ENCODE measurements around the gene STX5.
"Not testable (repeated sequence)": the region's sequence is repeated elsewhere in the genome, so short reads cannot be mapped to it uniquely, and the experiment has no call there.

The STX5 gene

DNA sequence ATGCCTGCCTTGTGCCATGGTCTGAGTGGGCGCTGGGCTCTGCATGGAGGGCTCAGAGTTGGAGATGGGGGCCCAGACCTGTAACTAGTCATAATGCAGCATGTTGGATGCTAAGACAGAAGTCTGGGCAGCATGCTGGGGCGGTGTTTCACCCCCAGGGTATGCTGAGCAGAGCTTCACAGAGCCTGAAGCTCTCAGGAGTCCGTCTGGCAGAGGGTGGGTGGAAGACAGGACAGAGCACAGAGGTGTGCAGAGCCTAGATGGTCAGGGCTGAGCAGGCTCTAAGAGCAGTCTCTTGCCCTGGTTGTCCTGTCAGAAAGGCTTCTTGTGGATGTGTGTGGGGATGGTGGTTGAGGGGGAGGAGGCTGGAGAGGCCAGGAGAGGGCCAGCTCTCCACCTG, 53.4 kb downstream of the STX5 start:
- no peak for FAIRE-seq

DNA sequence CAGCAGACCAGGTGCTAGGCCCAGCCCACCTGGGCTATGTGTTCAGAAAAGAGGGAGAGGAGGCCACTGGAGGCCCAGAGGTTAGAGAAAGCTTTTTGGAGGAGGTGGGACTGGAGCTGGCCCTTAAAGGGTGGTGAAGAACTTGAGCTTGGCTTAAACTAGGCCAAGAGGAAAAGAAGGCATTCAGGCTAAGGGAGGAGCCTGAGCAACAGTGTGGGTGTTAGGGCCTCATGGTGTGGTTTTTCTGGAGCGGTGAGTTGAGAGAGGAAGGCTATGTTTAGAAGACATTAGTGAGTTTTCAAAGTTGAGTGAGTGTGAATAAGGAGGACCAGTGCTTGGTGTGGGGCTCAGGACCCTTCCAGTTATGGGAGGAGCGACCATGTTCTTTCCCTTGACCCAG, 54.5 kb downstream of the STX5 start:
- no peak for FAIRE-seq

DNA sequence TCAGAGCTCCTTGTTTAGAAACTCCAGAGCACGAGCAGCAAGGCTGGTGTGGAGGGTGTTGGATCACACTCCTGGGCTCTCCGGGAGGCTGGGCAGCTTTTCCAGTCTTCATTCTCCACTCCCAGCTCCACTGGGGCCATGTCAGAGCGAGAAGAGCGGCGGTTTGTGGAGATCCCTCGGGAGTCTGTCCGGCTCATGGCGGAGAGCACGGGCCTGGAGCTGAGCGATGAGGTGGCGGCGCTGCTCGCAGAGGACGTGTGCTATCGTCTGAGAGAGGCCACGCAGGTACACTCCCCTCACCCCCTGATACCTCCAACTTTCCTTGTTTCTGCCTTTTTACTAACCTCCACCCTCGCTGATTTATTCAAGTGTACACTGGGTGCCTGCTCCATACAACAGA, 56.2 kb downstream of the STX5 start:
- no peak for FAIRE-seq

DNA sequence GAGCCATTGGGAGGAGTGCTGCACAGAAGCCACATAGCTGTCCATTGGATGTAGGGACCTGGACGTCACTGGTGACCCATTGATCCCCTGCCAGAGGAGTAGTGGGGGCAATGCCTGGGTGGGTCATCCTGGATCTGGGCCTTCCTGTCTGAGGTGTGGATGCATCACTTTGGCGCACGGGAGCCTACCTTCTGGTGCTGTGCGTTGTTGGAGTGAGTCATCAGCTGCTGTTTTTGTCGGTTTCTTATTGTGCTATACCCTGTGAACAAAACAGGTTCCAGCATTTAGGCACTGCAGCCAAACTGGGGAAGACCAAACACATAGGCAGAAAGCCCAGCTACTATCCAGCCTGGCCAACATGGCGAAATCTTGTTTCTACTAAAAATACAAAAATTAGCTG, 57.4 kb downstream of the STX5 start:
- FAIRE-seq, result no peak

DNA sequence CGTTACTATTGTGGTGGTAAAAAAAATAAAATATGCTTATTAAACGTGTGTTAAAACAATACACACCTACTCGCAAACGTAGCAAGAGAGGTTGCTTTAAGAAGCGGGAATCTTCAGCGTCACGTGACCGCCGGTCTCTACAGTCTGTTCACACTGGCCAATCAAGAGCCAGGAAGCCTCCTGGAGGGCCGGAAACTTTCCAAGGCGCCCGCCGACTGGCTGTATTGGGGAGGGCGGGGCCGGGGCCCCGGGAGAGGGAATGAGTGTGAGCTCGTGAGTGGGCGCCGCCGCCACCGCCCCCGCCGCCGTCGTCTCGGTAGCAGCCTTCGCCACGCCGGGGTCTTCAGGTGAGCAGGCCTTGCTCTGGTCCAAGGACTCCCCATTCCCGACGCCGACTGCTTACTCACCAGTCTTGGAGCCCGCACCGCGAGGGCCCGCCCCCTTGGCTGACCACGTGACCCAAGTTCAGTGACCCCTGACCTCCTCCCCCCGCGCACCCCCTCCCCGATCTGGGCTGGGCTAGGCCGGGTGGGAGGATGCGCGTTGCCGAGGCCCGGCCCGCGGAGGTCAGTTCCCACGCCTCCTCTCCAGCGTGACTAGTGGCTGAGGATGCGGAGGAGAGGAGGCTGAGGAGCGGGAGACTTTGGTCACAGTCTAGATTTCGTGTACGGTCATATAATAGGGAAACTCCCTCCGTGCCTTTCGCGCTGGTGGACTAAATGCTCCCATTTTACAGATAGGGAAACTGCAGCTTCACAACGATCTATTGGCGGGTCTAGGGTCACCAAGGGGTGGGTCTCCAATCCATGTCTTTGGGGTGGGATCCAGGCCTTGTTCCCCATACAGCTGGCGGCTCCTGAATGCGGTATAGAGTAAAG, 60.5 kb downstream of the STX5 start, which contains the start of gene TAF6L:
TAF6L (plus strand) TSS at position 253 of the 878 bp plus-strand sequence. CDS start 4,388 bp downstream, outside the sequence.
- FAIRE-seq, result peak; percentile 48

DNA sequence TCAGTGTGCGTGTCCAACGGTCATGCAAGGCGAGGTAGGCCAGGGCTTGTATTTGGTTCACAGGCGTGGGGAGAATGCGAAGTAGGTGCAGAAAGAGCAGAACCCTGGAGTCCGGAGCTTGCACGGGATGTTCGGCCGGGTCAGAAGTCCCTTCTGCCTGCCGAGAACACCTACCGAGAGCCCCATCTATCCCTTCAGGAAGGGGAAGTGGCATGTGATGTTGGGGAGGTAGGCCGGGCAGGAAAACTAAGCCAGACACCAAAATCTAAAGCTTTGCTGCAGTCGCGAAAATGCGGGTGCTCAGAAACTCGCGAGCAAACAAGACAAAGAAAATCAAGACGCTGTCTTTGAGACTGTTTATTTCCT, 61.1 kb downstream of the STX5 start:
- no peak for FAIRE-seq

DNA sequence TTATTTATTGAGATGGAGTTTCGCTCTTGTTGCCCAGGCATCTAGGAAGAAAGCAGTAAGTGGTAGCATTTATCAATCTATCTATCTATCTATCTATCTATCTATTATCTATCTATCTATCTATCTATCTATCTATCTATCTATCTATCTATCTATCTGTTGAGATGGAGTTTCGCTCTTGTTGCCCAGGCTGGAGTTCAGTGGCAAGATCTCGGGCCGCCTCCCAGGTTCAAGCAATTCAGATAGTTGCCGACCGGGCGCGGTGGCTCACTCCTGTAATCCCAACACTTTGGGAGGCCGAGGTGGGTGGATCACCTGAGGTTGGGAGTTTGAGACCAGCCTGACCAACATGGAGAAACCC, 71.0 kb downstream of the STX5 start:
- not testable (repeated sequence) for FAIRE-seq

DNA sequence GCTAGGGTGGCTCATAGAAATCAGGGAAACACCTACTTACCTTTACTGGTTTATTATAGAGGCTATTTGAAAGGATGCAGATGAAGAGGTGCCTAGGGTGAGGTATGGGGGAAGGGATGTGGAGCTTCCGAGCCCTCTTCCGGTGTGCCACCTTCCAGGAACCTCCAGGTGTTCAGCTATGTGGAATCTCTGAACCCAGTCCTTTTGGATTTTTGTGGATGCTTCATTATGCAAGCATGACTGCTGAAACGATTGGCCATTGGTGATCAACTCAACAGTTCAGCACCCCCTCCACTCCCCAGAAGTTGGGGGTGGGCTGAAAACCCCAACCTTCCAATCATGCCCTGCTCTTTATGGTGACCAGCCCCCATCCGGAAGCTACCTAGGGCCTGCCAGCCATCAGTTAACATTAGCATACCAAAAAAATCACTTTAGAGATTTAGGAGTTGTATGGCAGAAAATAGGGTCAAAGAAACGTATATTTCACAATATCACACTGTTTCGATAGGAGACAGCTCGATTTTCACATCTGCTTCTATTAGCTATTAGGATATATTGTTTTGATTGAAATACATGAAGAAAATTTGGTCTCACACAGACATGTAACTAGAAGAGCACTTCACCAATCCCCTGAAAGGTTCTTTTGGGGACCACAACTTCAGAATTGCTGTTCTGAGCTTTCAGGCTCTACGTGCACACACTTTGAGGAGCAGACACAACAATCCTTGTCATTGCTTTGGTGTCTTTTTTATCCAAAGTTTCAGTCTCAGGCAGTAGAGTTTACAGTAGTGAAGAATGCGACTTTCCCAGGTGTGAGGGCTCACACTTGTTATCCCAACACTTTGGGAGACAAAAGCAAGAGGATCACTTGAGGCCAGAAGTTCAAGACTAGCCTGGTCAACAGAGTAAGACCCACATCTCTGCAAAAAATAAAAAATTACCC, 73.7 kb downstream of the STX5 start:
- FAIRE-seq, result no peak

All from endometrium (tissue), 2 donors.